Dedifferentiated amniotic fluid mesenchymal stem cell (primary cell): Measurements from ENCODE around the gene SLC4A7.
"Not testable (repeated sequence)": the region's sequence is repeated elsewhere in the genome, so short reads cannot be mapped to it uniquely, and the experiment has no call there.

Source experiments
- DNase-seq: peaks from one replicate; pipeline ENCODE4 v3.0.0-alpha.2; 2016; ENCODE audit errors: extremely low spot score

The SLC4A7 gene

DNA sequence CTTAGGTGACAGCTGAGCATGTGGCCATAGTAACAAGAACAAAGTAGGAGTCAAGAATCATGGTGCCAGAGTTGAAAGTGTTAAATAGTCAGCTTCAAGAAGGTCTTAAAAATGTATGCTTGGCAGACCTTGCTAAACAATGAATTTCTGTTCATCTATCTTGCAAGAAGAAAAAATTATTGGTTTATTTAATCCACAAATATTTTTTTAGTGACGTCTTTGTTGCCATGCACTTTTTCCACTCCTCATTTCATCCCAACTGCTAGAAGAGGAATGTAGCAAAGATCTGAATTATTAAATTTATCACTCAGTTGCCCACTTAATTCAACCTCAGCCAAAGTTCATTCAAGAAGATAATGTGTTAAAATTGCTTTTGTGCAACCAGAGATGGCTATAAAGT is 3.2 kb upstream of the SLC4A7 start:
- no peak for DNase-seq

DNA sequence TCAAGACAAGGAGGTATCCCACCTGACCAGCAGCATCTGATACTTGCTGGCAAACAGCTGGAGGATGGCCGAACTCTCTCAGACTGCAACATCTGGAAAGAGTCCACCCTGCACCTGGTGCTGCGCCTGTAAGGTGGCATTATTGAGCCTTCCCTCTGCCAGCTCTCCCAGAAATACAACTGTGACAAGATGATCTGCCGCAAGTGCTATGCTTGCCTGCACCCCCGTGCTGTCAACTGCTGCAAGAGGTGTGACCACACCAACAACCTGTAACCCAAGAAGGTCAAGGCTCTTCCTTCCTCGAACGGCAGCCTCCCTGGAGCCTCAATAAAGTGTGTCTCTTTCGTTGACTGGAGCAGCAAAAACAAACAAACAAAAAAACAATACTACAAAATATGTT is 2.2 kb upstream of the SLC4A7 start:
- DNase-seq: no peak

DNA sequence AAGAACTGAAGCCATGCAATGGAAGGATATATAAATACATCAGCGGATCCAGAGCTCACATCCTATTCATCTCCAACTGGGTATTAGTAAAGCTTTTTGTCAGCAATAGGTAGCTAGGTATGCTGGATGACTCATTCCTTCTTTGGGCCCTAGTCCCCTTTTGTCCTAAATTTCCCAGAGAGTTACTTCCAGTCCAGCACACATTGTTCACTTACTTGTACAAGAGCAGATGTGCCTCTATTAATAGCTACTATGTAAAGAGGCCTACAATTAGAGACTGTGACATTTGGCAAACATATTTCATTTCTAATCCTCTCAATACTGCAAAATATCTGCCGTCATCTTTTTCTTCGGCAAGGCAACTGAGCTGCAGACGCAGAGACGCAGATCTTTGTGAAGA is 1.7 kb upstream of the SLC4A7 start:
- DNase-seq: no peak

DNA sequence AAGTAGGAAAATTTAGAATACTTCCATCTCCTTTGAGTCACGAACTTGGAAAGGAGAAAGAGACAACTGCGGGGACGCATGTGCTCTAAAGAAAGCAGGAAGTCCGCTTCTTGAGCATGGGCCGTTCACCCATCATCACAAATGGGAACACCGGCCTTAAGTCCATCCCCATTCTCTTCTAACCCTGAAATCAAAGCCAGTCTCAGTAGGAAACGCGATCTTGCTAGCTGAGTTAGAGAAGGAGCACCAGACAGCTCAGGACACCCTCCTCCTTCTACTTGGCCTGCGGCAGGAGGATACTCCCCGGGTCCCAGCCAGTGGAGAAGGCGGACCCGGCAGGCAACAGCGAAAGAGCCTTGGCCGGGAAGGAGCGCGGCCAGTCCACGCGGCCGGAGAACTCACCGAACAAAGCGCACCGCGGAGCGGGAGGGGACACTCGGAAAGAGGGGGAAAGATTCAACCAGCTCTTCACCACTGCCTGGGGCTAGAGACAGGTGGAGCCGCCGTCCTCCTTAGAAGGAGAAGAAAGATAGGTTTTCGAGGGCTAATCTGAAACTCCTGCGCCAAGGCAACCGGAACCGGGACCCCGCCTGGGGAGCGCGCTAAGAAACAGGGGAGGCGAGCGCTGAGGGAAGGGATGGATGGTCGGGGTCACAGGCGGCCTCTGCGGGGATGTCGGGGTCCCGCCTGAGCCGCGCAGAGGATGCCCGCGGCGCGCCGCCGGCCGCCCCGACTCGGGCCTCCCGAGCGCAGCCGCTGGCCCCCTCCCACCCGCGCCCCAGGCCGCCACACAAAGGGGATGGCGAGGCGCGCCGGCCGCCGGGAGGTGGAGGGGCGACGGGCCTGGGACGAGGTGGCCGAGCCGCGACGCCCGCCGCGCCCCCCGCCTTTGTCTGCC is 818 bp downstream of the SLC4A7 start:
- peak; percentile 35 for DNase-seq

DNA sequence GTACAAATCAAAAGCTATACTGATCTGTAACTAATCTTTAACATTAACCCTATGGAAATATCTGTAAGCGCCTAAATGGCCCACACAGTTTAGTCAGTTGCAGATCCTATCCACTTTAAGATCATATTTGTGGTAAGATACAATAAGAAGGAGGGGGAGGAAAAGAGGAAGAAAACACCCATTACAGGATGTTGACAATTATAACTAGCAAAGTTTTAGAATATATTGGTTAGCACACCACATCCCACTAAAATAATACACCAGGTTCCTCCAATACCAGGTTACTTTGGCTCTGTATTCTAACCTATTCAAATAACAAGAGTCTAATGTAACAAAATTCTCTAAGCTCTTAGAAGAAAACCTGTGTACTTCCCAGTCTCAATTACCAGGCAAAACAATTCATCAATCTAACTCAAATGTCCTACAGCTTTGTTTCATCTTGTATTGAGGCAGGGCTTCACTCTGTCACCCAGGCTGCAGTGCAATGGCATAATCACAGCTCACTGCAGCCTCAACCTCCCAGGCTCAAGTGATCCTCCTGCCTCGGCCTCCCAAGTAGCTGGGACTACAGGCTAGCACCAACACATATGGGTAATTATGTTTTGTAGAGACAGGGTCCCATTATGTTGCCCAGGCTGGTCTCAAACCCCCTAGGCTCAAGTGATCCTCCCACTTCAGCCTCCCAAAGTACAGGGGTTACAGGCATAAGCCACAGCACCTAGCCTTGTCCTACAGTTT is 4.2 kb downstream of the SLC4A7 start:
- no peak for DNase-seq

DNA sequence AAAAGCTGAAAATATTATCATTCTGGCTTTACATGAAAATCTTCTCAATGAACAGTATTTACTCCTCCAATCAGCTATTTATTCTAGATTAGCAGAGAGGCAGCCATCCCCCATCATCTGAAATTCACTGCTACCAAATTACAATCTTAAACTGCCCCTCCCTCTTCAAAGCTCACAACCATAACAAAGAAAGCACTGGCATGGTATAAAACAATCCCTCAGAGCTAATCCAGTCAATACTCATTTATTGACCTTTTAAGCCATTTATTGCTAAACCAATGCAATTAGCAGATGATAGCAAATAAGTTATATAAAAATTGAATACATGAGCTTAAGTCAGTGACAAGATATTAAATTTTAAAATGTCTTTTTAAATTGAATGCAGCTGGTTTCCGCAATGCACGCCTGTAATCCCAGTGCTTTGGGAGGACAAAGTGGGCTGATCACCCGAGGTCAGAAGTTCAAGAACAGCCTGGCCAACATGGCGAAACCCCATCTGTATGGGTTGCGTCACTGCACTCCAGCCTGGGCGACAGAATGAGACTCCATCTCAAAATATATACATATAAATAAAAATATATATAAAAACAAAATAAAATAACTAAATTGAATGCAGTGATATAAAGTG is 12.1 kb downstream of the SLC4A7 start:
- no peak for DNase-seq

DNA sequence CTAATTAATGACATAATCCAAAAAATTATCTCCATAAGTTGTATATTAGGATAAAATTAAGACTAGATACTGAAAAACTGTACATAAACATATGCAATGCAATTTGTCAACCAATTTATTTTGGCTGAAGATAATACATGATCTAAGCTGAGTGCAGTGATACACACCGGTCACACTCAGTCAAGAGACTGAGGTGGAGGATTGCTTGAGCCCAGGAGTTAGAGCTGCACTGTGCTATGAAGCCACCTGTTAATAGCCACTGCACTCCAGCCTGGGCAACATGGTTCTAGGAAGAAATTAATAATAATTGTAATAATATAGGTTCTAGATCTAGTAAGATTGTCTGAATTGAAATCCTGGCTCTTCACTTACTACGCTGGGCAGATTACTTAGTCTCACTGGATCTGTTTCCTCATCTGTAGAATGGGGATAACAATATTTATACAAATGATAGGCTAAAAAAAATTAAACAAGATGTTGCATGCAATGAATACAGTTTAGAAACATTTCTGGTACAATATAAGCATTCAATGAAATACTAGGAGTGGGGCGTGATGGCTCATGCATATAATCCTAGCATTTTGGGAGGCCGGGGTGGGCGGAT is 15.8 kb downstream of the SLC4A7 start:
- DNase-seq: no peak

DNA sequence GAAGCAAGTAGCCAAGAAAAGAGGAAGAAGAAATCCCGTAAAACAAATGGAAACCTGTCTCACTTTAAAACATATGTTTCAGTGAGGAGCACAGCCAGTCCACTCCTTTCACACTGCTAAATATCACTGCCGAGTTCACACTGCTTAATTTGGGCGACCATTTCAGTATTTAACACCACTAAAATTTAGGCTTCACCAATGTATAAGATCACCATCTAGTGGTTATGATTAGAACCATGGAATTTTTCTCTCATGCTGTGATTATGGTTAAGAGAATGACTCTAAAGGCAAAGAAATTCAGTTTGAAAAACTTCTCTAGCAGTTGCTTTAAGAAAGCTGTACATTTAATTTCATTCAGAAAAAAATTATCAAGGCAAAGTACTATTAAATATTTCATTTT is 16.6 kb downstream of the SLC4A7 start:
- DNase-seq: peak; percentile 36

DNA sequence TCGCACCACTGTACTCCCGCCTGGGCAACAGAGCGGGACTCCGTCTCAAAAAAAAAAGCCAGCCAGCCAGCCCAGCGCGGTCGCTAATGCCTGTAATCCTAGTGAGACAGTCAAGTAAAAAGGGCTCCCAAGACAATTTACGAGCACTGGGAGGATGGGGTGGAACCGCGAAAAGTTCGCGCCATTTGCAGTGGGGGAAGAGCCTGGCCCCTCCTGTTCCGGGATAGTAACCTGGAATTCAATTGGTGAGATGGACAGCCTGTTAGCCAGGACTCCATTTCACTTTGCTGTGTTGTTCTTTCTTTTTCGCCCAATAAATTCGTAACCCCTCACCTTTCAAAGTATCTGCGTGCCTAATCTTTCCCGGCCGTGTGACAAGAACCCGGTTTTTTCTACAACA is 19.5 kb downstream of the SLC4A7 start:
- DNase-seq: no peak

DNA sequence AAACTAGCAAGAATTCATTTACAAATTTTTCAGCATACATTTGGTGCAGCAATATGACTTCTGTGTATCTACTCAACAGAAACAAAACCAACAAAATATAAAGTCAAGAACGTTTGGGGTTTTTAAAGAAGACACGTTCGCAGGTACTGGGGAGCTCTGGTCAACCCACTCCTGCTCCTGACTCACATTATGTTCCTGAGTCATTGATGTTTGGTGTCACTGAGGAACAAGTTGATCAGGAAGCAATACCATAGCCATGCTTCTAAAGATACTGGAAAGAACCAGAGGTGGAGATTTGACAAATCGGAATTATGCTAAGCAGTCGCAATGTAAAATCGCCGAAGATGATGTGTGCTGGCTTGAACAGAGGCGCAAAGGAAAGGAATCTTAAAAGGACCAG is 22.0 kb downstream of the SLC4A7 start:
- no peak for DNase-seq

DNA sequence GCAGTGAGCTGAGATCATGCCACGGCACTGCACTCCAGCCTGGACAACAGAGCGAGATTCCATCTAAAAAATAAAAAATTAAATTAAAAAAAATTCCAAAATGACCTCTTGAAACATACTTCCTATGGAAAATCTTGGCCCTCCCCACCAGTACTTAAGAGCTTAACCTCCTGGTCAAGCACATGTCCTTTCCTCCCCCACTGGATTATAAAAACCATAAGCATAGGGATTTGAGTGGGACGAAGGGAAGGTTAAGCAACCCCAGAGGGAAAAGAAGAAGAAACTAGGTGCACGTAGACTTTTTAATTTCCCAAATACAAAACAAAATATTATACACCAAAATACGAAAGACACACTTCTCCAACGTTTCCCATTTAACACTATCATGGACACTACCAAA is 25.3 kb downstream of the SLC4A7 start:
- no peak for DNase-seq

DNA sequence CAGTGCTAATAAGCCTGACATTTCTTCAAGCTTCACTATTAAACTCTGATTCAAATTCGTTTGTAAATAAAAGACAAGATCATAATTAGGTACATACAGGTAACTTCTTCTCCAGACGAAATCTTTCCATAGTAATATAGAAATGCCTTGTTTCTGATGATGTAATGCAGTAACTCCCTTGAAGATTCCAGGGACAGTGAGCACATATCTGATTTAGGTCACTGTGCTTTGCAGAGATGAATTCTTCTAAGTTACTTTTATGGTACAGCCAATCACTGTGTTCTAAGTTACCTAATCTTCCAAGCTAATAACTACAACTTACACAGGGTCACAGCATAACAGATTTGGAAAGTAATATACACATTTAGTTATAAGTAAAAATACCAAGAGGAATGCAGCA is 27.6 kb downstream of the SLC4A7 start:
- no peak for DNase-seq

DNA sequence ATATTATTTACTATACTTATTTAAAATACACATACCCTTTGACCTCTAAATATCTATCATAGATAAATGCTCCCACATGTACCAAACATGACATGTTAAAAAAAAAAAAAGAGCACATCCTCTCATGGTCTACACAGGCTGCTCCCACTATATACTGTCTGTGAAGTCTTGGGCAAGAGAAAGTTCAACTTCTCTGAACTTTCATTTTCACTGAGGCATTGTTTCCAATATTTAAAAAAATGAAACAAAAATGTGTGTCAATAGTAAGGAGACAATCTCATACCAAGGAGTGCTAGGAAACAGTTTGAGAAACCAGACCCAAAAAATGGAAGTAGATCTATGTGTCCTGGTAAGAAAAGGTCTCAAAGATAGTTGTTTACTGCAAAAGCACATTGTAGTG is 29.3 kb downstream of the SLC4A7 start:
- DNase-seq: peak; percentile 47

DNA sequence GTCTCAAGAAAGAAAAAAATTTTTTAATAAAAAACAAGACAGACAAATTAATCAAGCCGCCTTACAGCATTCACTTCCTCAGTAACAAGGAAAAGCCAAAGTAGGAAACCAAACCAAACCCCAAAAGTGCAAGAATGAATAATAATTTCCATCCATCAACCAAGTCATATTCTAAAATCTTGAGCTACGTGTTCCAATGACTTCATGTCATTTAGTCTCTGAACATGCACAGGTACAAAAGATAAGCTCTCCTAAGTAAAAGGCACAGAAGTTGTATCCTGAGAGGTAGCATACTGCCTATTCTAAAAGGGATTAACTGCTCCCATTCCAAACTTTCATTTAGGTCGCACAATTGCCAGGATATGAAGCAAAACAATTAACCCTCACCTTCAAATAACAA is 29.7 kb downstream of the SLC4A7 start:
- no peak for DNase-seq

DNA sequence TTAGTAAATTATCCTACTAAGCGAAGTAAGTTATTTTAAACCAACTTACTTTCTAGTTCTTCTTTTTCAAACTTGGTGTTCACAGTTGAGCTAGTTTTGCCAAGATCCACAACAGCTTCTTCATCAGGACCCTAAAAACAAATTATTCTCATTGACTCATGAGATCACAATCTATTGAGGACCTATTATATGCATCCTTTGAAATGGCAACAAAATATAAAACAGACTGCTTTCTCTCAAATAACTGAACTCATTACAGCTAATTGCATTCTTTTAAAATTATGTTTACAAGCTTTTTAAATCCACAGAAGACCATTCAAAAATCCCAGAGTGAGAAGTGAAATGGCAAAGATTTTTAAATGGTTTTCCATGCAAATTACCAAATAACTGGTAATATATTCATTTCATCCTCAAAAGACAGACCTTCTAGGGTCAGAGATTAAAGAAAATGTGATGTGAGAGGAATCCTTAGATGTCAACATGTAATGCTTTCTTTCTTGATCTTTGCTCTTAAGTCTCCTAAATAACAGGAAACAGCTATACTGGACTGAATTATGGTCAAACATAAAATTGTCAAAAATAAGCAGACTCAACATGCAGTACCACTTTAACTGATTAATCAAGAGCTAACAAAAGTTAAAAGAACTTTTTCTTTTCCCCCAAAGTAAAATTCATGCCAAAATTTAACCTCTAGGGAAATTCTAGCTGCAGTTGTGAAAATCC is 31.7 kb downstream of the SLC4A7 start:
- no peak for DNase-seq

DNA sequence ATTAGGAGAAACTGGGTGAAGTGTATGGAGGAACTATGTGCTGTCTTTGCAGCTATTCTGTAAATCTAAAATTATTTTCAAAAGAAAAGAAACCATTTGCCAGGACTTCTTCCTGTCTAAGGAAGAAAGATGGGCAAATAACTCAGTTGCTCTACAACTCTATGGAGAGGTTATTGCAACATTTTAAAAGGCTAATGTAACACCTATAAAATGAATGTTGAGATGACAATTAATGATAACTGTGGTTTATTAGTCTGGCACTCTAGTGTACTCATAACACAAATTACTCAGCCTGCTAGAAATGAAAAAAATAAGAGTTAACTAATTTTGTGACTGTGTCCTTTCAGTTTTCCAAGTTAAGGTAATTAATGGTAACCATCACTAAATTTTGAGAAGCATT is 32.3 kb downstream of the SLC4A7 start:
- no peak for DNase-seq

DNA sequence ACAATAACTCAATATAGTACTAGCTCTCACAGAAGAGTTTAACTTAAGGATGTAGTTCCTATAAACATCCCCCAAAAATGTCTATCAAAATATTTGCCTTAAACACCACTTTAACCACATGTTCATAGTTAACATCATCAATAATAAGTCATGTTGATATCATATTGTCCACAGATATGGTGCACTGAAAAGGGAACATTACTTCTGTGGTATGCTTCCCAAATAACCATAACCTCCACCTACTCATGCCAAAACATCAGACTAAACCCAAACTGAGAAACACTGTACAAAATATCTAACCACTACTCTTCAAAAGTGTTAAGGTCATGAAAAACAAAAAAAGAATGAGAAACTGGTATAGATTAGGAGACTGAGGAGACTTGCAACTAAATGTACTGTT is 32.9 kb downstream of the SLC4A7 start:
- no peak for DNase-seq

DNA sequence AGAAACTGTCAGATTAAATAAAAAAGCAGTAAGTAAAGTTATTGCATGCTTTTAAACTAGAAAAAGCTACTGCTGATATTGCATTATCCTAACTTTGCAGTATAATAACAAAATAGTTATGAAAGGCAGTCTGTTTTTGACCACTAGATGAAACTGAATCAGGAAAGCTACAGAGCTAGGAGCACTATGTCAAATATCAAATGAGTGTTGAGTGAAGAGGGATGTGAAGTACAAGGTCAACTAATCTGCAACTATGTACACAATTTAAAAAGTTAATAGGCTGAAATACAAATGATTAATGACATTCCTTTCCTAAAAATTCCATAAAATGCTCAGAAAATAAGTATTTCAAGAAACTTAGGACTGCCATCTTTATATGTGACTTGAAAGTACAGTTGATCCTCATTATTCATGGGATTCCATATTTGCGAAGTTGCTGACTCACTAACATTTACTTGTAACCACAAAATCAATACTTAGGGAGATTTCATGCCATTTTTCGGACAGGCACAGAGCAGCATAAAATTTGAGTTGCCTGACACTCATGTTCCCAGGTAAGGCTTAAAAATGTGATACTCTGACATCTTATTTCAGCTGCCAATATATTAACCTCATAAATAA is 34.5 kb downstream of the SLC4A7 start:
- no peak for DNase-seq

DNA sequence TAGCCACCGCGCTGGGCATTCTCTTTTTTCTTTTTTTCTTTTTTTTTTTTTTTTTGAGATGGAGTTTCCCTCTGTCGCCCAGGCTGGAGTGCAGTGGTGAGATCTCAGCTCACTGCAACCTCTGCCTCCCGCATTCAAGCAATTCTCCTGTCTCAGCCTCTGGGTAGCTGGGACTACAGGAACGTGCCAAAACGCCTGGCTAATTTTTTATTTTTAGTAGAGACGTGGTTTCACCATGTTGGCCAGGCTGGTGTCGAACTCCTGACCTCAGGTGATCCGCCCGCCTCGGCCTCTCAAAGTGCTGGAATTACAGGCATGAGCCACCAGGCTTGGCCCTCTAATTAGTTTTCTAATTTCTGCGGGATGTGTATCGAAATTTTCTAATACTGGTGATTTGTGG is 41.2 kb downstream of the SLC4A7 start:
- DNase-seq: not testable (repeated sequence)

DNA sequence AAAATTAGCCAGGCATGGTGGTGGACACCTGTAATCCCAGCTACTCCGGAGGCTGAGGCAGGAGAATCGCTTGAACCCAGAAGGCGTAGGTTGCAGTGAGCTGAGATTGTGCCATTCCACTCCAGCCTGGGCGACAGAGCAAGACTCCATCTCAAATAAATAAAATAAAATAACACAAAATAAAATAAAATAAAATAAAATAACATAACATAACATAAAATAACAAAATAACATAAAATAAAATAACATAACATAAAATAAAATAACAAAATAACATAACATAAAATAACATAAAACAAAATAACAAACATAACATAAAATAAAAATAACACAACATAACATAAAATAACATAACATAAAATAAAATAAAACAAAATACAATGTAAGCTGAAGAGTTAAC is 45.8 kb downstream of the SLC4A7 start:
- not testable (repeated sequence) for DNase-seq

DNA sequence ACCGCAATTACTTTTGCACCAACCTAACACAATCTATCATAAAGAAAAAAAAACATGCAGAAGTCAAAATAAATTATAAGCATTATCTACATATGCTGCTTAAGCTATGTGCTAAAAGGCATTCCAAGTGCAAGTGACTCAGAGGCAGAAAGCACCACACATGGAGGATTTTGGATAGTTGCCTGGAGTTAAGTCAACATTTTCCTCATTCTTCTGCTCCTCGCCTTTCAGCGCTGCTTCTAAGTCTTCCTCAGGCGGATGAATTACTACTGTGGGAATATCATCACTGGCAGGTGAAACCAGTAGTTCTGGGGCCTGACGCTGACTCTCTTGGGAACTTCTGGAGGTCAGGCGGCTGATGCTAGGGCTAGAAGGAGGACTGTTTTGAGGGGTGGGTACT is 53.1 kb downstream of the SLC4A7 start:
- DNase-seq: peak; percentile 94
